Stromal cell of bone marrow (primary cell): Measurements from ENCODE around the gene BCAS3.

ENCODE experiments used
- DNase-seq: peaks from one replicate; pipeline ENCODE4 v3.0.0-alpha.2; 2012; ENCODE audit warnings: low read depth

Gene BCAS3

GRCh38 chr17:61255647-61256046 is 578.0 kb downstream of the BCAS3 start:
- no peak for DNase-seq

GRCh38 chr17:61259360-61259759 is 581.7 kb downstream of the BCAS3 start:
- no peak for DNase-seq

- DNase-seq, result peak; percentile 59
These were observed 582.6 kb downstream of the BCAS3 start for GRCh38 chr17:61260071-61260797.

GRCh38 chr17:61261001-61261637 is 583.5 kb downstream of the BCAS3 start:
- DNase-seq, result no peak

- no peak for DNase-seq
These were observed 587.7 kb downstream of the BCAS3 start for GRCh38 chr17:61265397-61265796.

DNA sequence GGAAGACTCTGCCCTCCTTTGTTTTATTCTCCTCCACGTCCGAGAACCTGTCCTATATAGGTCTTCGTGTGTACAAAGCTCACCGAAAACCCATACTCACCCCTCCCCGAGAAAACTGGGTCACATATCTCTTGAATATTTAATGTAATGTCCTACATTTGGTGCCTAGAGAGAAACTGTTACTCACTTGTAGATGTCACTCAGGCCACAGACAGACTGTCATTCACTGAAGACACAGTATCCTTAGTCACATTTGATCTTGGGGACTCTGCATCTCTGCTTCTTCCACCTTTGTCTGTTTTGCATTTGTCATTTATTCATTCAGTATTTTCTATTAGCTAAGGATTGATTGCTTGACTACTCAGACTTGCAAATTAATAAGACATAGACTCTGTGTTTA is 590.2 kb downstream of the BCAS3 start:
- DNase-seq, result no peak

DNA sequence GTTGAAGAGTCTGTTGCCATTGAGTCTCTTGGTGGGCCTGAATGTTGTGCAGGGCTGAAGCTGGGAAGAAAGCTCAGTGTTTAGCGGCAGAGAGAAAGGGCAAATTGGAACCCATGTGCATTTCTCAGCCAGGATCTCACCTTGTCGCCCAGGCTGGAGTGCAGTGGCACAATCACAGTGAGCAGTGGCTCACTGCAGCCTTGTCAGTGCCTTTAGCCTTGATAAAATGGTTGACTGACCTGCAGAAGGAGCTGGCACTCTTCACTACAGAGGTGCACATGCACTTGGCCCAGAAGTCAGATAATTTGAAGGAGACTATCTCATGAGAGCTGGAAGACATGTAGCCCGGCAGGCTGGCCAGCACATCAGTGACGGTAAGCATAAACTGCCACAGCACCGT is 597.7 kb downstream of the BCAS3 start:
- DNase-seq, result no peak

DNA sequence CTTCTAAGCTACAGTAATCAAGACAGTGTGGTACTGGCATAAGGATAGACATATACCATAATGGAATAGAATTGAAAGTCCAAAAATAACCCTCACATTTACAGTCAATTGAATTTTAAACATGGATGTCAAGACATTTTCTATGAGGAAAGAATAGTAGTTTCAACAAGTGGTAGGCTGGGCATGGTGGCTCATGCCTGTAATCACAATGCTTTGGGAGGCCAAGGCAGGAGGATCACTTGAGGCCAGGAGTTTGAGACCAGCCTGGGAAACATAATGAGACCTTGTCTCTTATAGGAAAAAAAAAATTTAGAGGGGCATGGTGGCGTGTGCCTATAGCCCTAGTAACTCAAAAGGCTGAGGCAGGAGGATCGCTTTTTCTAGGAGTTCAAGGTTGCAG is 599.2 kb downstream of the BCAS3 start:
- DNase-seq, result no peak

GRCh38 chr17:61279476-61280145 is 602.0 kb downstream of the BCAS3 start:
- DNase-seq, result peak; percentile 61

GRCh38 chr17:61280338-61280737 is 602.7 kb downstream of the BCAS3 start:
- DNase-seq, result no peak

GRCh38 chr17:61280851-61281250 is 603.2 kb downstream of the BCAS3 start:
- no peak for DNase-seq

DNA sequence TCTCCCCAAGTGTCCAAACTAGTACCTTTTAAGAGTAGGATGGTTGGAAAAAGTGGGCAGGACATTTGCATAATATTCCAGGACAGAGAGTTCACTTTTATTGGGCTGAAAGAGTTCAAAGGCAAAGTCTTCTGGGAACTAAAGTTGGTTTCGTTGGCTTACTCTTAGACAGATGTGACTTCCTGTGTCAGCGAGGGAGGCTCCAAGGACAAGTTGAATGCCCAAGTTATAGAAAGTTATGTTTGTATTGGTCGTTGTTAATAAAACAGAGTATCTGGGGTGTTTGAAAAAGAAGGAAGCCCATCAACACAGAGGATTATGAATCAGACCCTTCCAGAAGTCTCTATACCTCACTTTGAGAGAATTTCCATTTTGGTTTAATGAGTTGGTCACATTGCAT is 604.7 kb downstream of the BCAS3 start:
- no peak for DNase-seq

DNA sequence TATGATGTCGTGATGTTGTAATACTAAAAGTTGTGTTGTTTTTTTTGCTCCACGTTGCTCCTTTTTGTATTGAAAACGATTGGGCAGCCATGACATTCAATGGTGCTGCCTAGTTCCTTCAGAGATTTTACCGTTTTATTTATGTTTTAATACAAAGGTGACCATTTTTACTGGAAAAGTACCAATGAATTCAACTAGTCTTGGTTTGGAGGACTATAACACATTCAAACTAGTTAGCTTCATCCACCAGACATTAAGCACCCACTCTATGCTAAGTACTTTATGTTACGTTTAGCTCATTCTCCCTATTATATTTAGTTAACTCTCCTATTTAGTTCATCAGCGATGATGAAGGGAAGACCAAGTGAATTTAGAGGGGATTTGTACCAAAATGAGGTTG is 605.4 kb downstream of the BCAS3 start:
- no peak for DNase-seq

DNA sequence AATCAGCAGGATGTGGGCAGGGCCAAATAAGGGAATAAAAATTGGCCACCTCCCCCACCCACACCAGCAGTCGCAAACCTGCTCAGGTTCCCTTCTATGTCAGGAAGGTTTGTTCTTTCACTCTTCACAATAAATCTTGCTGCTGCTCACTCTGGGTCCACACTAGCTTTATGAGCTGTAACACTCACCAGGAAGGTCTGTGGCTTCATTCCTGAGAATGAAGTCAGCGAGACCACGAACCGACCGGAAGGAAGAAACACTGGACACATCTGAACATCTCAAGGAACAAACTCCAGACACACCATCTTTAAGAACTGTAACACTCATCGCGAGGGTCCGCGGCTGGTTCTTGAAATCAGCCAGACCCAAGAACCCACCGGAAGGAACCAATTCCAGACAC is 606.5 kb downstream of the BCAS3 start:
- peak; percentile 56 for DNase-seq

DNA sequence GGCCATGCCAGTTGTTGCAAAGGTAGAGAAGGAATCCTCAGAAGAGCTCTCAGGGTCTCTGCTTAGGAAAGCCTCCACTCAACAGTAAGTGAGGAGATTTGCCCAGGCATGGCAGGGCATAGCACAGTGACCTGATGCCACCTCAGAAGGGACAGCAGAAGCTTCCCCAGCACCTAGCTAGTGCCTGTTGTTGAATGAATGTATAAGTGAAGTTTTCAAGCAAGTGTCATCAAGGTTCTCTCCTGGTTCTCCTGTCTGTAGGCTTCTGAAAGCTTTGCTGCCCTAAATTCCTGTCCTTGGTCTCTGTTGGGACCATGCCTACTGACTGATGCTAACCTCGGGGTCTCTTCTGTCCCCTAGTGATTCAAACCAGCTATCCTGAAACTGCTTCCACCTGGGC is 607.1 kb downstream of the BCAS3 start:
- DNase-seq, result no peak

DNA sequence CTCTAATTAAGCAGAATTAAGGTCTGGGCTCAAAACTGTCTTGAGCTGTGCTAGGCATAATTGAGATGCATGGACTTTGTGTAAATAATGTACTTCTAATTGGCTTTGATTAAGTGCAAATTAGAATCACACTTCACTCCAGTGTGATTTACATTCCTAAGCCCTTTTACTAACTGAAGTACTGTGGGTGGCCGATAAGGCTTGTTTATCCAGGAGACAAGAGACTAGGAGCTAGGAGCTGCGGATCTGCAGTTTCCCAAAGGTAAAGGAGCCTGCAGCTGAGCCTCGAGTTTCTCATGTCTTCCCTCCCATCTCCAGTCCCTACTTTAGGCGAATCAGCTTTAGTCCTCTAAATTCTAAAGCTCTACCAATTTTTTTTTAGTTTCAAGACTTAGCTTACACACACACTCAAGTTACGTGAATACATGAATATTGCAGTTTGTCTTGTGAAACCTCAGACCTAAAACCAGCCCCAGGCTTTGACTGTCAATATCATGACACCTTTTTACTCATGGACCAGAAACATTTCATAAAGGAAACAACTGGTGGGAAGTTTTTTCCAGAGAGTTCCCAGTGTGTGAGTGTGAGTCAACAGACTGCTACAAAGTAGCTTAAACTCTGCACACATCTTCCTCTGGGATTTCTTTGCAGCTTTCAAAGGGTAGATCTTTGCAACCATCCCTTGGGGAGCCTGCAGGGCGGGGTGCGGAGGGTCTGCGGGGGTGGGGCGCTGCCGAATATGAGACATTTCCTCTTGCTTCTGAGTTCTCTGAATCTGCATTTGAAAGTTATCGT is 608.1 kb downstream of the BCAS3 start:
- DNase-seq, result peak; percentile 92

DNA sequence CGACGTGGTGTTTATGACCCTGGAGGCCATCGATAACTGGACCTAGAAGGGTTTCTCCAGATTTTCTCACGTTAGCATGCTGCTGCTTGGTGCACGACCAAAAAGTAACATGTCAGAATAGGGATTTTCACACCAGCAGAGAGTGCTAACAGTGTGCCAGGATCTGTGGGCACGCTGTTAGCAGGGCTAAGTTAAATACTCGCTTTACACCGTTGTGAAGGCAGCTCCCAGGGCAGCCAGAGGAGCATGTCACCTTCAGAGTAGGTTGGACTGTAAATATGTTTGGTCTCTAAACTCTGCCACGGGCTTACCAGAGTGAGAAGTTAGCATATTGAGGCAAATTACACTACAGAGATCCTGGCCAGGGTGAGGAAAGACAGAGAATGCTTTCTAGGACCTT is 608.8 kb downstream of the BCAS3 start:
- no peak for DNase-seq

GRCh38 chr17:61289408-61290385 is 612.0 kb downstream of the BCAS3 start:
- DNase-seq, result no peak

GRCh38 chr17:61291451-61292285 is 614.0 kb downstream of the BCAS3 start:
- no peak for DNase-seq

DNA sequence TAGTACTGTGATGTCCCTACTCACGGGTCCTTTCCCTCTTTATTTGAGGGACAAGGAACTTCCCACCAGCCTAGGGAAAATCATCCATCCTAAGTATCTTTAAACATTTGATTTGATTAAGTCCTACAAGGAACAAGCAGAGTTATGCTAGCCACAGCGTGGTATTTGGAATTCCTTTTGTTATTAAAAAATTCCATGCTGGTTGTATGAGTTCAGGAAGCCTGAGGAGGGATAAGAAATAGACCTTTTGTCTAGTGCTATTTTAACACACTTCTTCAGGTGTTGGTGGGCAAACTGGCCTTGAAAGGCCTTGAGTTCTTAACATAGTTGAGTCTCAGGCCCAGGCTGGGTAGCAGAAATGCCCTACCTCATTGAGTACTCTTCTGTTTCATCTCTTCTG is 616.6 kb downstream of the BCAS3 start:
- no peak for DNase-seq
